ENCODE results near the gene PKIB.

GRCh38 chr6:122604676-122605075, 5.5 kb upstream of the PKIB start:
- TF ChIP-seq CTCF (IDR thresholded peaks at IDR 0.05): no peak
- no peak for TF ChIP-seq POLR2AphosphoS5 (IDR thresholded peaks at IDR 0.05)
- no peak for TF ChIP-seq POLR2A (IDR thresholded peaks at IDR 0.05; ENCODE audit: low read depth)
- no peak for TF ChIP-seq EP300 (IDR thresholded peaks at IDR 0.05)

Data from esophagus muscularis mucosa (tissue), 4 donors.